GM12878 (cell line): ENCODE results near the gene TTC38. TPM values are rescaled to one million over a fixed set of nuclear protein-coding genes. Genes with fewer than 3 reads are reported as not detected.

ENCODE experiments used
- ATAC-seq: fragments of 200-7000 bp; cut with Tn5 transposase; 3 replicates; pipeline ENCODE4 v1.9.1; 2020; ENCODE audit warnings: mild to moderate bottlenecking, moderate library complexity
- Bru-seq: library from RNA; stranded (reverse); fragments of 400-500 nt; gene quantifications from one replicate; lab custom pipeline; 2021; lab: Mats Ljungman, UMichigan
- BruChase-seq, 2 experiments: library from RNA; stranded (reverse); fragments of 400-500 nt; gene quantifications; one replicate each; lab custom pipeline; 2021; lab: Mats Ljungman, UMichigan
- BruUV-seq: library from RNA; stranded (reverse); fragments of 400-500 nt; replicated peaks from 2 replicates; lab custom pipeline; 2021; lab: Mats Ljungman, UMichigan
- CTCF ChIA-PET: fragments of 300-600 bp; sonication (Branson Sonifier 250); formaldehyde crosslinking; extraction: SDS; loops from one replicate; lab custom pipeline; 2021; ENCODE audit warnings: inconsistent platforms; lab: Yijun Ruan, JAX
- POLR2A ChIA-PET: fragments of 350-600 bp; formaldehyde crosslinking; extraction: SDS; loops from one replicate; lab custom pipeline; 2021; ENCODE audit warnings: inconsistent platforms; lab: Charles Lee
- RAD21 ChIA-PET: fragments of 300-600 bp; sonication (Branson Sonifier 250); formaldehyde crosslinking; loops from one replicate; lab custom pipeline; 2023; ENCODE audit warnings: antibody characterized with exemption; ENCODE audit not compliant: unreplicated experiment; lab: Charles Lee
- SMC1A ChIA-PET: fragments of 300-600 bp; sonication (Branson Sonifier 250); formaldehyde crosslinking; loops from one replicate; lab custom pipeline; 2023; ENCODE audit not compliant: unreplicated experiment, uncharacterized antibody; lab: Charles Lee
- DNase-seq: peaks from one replicate; pipeline ENCODE4 v3.0.0-alpha.2; 2011; ENCODE audit warnings: low read depth, low spot score
- FAIRE-seq: peaks from 3 replicates; lab custom pipeline; 2011; peaks lifted over from hg19 to GRCh38; lab: Jason Lieb, UNC
- H2AFZ ChIP-seq: 2 replicates; pipeline ENCODE4 v1.6.0; 2011; ENCODE audit warnings: low read depth, low read length, control low read depth; ENCODE audit not compliant: control insufficient read depth
- H3K27ac ChIP-seq: 2 replicates; pipeline ENCODE4 v1.5.1; 2011; ENCODE audit warnings: control low read depth; ENCODE audit not compliant: control insufficient read depth, insufficient read depth
- H3K27me3 ChIP-seq, 2 experiments: replicated peaks in 1 of 2; 2 replicates each; pipeline versions ENCODE4 v1.6.0 to v1.6.1; 2011; ENCODE audit warnings: low read length in 1 of 2; ENCODE audit not compliant: control insufficient read depth in 2 of 2, insufficient read depth in 2 of 2
- H3K36me3 ChIP-seq, 2 experiments: 2 replicates each; pipeline ENCODE4 v1.5.1; 2011; ENCODE audit warnings: low read length in 1 of 2; ENCODE audit not compliant: control insufficient read depth in 2 of 2, insufficient read depth in 2 of 2
- H3K4me1 ChIP-seq: 2 replicates; pipeline ENCODE4 v1.6.1; 2011; ENCODE audit warnings: mild to moderate bottlenecking, low read length, moderate library complexity, mixed read lengths; ENCODE audit not compliant: control insufficient read depth, insufficient read depth
- H3K4me2 ChIP-seq: 2 replicates; pipeline ENCODE4 v1.6.0; 2011; ENCODE audit warnings: control low read depth; ENCODE audit not compliant: control insufficient read depth, insufficient read depth
- H3K4me3 ChIP-seq: fragments of 200-600 bp; sonication (generic); 2 replicates; pipeline ENCODE4 v1.5.1; 2016
- H3K79me2 ChIP-seq: 2 replicates; pipeline ENCODE4 v1.6.0; 2011; ENCODE audit warnings: low read length; ENCODE audit not compliant: control insufficient read depth, insufficient read depth
- H3K9ac ChIP-seq: 2 replicates; pipeline ENCODE4 v1.8.0; 2011; ENCODE audit warnings: low read length, control low read depth, mixed read lengths; ENCODE audit not compliant: control insufficient read depth, insufficient read depth
- H3K9me3 ChIP-seq: replicated peaks from 3 replicates; pipeline ENCODE4 v1.5.1; 2011; ENCODE audit warnings: mild to moderate bottlenecking, low read length; ENCODE audit not compliant: control insufficient read depth, insufficient read depth
- H4K20me1 ChIP-seq: 2 replicates; pipeline ENCODE4 v1.6.0; 2011; ENCODE audit not compliant: control insufficient read depth, insufficient read depth
- HCFC1 ChIP-seq: fragments of 150-350 bp; IDR thresholded peaks from 2 replicates; pipeline ENCODE4 v1.6.1; 2014; ENCODE audit warnings: low read length
- IKZF1 ChIP-seq: fragments of 450-650 bp; conservative IDR thresholded peaks from 2 replicates; pipeline ENCODE4 v1.6.1; 2017; ENCODE audit warnings: antibody characterized with exemption, mild to moderate bottlenecking
- NKRF ChIP-seq: fragments of 450-650 bp; conservative IDR thresholded peaks from 2 replicates; pipeline ENCODE4 v1.6.1; 2017; ENCODE audit warnings: mild to moderate bottlenecking, moderate library complexity
- RELB ChIP-seq: fragments of 450-650 bp; IDR thresholded peaks from 2 replicates; pipeline ENCODE4 v1.6.1; 2017; ENCODE audit warnings: low read depth, mild to moderate bottlenecking, moderate library complexity
- RUNX3 ChIP-seq: IDR thresholded peaks from 2 replicates; pipeline ENCODE4 v1.6.1; 2012; ENCODE audit warnings: low read length, inconsistent platforms
- YY1 ChIP-seq: IDR thresholded peaks from 2 replicates; pipeline ENCODE4 v1.6.1; 2011; ENCODE audit warnings: low read depth, mild to moderate bottlenecking, low read length
- ZBTB33 ChIP-seq: fragments of 450-650 bp; IDR thresholded peaks from 2 replicates; pipeline ENCODE4 v1.6.1; 2017; ENCODE audit warnings: mild to moderate bottlenecking
- ZNF207 ChIP-seq: fragments of 450-650 bp; IDR thresholded peaks from 2 replicates; pipeline ENCODE4 v1.6.1; 2014; ENCODE audit warnings: antibody characterized with exemption, mild to moderate bottlenecking, borderline replicate concordance
- WGBS: methylation state at CpG from one replicate; pipeline ENCODE4 v1.1.6; 2016; ENCODE audit warnings: low lambda C conversion rate; ENCODE audit not compliant: insufficient replicate concordance, insufficient coverage; ENCODE audit errors: missing lambda C conversion rate; 5-methylcytosine and 5-hydroxymethylcytosine counted together
- in situ Hi-C: fragments of 300-500 bp; cut with MboI; formaldehyde crosslinking; loops from 9 replicates; pipeline ENCODE4 v1.14.3; 2018; ENCODE audit warnings: mixed read lengths
- intact Hi-C: fragments of 100-400 bp; cut with micrococcal nuclease; formaldehyde crosslinking; loops from one replicate; pipeline ENCODE4 v1.14.2; 2022; ENCODE audit not compliant: unreplicated experiment
- long read RNA-seq, 2 experiments: library from polyadenylated mRNA; unstranded; transcript quantifications; one replicate each; pipeline ENCODE4 v2.0.0, GENCODE V29; 2019 to 2020
- polyA minus RNA-seq, 3 experiments: library from RNA; depleted of rRNA, polyadenylated mRNA; stranded (reverse); fragments of >200 nt; gene quantifications; 2 replicates each; pipeline ENCODE4 v1.2.3, GENCODE V29; 2011
- polyA plus RNA-seq, 11 experiments: library from polyadenylated mRNA; depleted of rRNA in 4 of 11; unstranded in 6 of 11; stranded (reverse) in 5 of 11; fragments of >200 nt; fragmentation: Nextera tagmentation in 4 of 11; fragmentation: Illumina TruSeq in 1 of 11; extraction: Ambion mirVana in 4 of 11; extraction: Trizol in 1 of 11; gene quantifications; 1 replicate in 1 of 11; 2 replicates in 10 of 11; pipeline versions ENCODE4 v1.2.1 to v1.2.3, GENCODE V29; 2011 to 2016; ENCODE audit warnings: inconsistent platforms in 2 of 11, missing spikeins in 2 of 11, low read depth in 1 of 11
- total RNA-seq, 4 experiments: library from RNA; depleted of rRNA in 3 of 4; stranded (reverse); fragments of >200 nt in 3 of 4; fragmentation: Illumina TruSeq in 1 of 4; extraction: Trizol in 1 of 4; gene quantifications; 2 replicates each; pipeline versions ENCODE4 v1.2.1 to v1.2.3, GENCODE V29; 2013 to 2021

The TTC38 gene
- 53.3 and 65.3 TPM in 2 replicates for total RNA-seq (2013; cell fraction: nucleolus; rRNA removed)
- 14.7 and 19.1 TPM in 2 replicates for total RNA-seq (2014; rRNA removed)
- 6.8 and 7.6 TPM in 2 replicates for total RNA-seq (2014; rRNA removed; fragmentation: Illumina TruSeq; extraction: Trizol)
- total RNA-seq (2021) = 11.2 and 13.7 TPM in 2 replicates
- polyA plus RNA-seq (2011; ENCODE audit: low read depth) = 12.1 TPM
- 26.1 and 39.9 TPM in 2 replicates for polyA plus RNA-seq (2011; rRNA removed)
- polyA plus RNA-seq (2011; cell fraction: cytosol; rRNA removed) = 53.7 and 71.4 TPM in 2 replicates
- polyA plus RNA-seq (2011; cell fraction: nucleus; rRNA removed) = 75.9 and 82.3 TPM in 2 replicates
- polyA plus RNA-seq (2012) = 17.4 and 19.3 TPM in 2 replicates
- polyA plus RNA-seq (2014; fragmentation: Illumina TruSeq; extraction: Trizol) = 3.1 and 6.5 TPM in 2 replicates
- polyA plus RNA-seq (2014; fragmentation: Nextera tagmentation; extraction: Ambion mirVana) = 1 to 10 TPM in 1 of 2 experiments, under 1 TPM in 1; 0.58 to 1.6 TPM
- polyA plus RNA-seq (2014; rRNA removed) = 12.3 and 19.4 TPM in 2 replicates
- polyA plus RNA-seq (2016; fragmentation: Nextera tagmentation; extraction: Ambion mirVana) = 10 to 100 TPM; 17.5 to 17.9 TPM
- polyA minus RNA-seq (2011; rRNA and poly(A)+ RNA removed) = 27.6 and 44.5 TPM in 2 replicates
- 17.1 and 18.6 TPM in 2 replicates for polyA minus RNA-seq (2011; cell fraction: cytosol; rRNA and poly(A)+ RNA removed)
- 20.3 and 27.9 TPM in 2 replicates for polyA minus RNA-seq (2011; cell fraction: nucleus; rRNA and poly(A)+ RNA removed)
- percentile 70 among the genes with signal in this experiment for Bru-seq, nascent RNA
- BruChase-seq, experiment 1, labeled RNA remaining after a 6-hour chase = percentile 72 among the genes with signal in this experiment
- percentile 68 among the genes with signal in this experiment for BruChase-seq, experiment 2, labeled RNA remaining after a 2-hour chase
- long read RNA-seq, experiment 1, transcript TTC38-201 (14 exons, 2,610 nt) = major isoform, 5 of 25 reads
- long read RNA-seq, experiment 1, transcript TTC38-205 (5 exons, 582 nt) = major isoform, 5 of 25 reads
- long read RNA-seq, experiment 1, partial matches to known transcripts = 7 of 25 reads
- long read RNA-seq, experiment 1, other reads (novel, unspliced or antisense) = 8 of 25 reads
- long read RNA-seq, experiment 2, transcript TTC38-201 (14 exons, 2,610 nt) = major isoform, 12 of 45 reads
- long read RNA-seq, experiment 2, transcript TTC38-205 (5 exons, 582 nt) = minor isoform, 5 of 45 reads
- long read RNA-seq, experiment 2, partial matches to known transcripts = 20 of 45 reads
- long read RNA-seq, experiment 2, other reads (novel, unspliced or antisense) = 8 of 45 reads

- Histone ChIP-seq H3K27ac (peak within 1 kb of the TSS; percentile 44; the same call in 1 of the 2 replicates), H2AFZ (peak within 1 kb of the TSS; percentile 87), H4K20me1 (no peaks in the 10 kb centered on the region), H3K4me3 (peak within 1 kb of the TSS; percentile 91), H3K4me1 (peaks cover 5% of the 10 kb centered on the region), H3K4me2 (peak within 1 kb of the TSS; percentile 98), H3K36me3 (no peaks in the 10 kb centered on the region; a peak in 2 of 4 replicates), H3K9me3 (peaks cover 10% of the 10 kb centered on the region; the same call in 2 of the 3 replicates), H3K9ac (peak within 1 kb of the TSS; percentile 70), H3K27me3 (peaks cover 0 to 2% of the 10 kb centered on the region in 2 experiments; a peak in 2 of 4 replicates), H3K79me2 (peaks cover 3% of the 10 kb centered on the region; the same call in 1 of the 2 replicates)
- SMC1A ChIA-PET = interaction anchor here (0.8 to 1.3 kb wide), 4 partner anchors 10 to 119 kb away, joined by 3 to 5 read pairs (median 4); no protein-coding TSS in a partner anchor
- no TSS peak for BruUV-seq
- RAD21 ChIA-PET = interaction anchor here (0.6 to 1.0 kb wide), 4 partner anchors 9 to 34 kb away, joined by 3 to 8 read pairs (median 5); partner anchors contain the start of gene GTSE1
- under 1% methylated on average over 45 of the region's 74 CpGs for WGBS
- in situ Hi-C loops = no loop called here
- FAIRE-seq = no peak
- no peak for DNase-seq
- CTCF ChIA-PET = interaction anchor here (0.7 to 1.7 kb wide), 4 partner anchors 16 to 494 kb away, joined by 3 to 4 read pairs (median 4); partner anchors contain the start of gene CDPF1
- intact Hi-C loops = no loop called here
- POLR2A ChIA-PET = interaction anchor here (0.7 to 2.1 kb wide), 4 partner anchors 11 to 110 kb away, joined by 3 to 9 read pairs (median 6); no protein-coding TSS in a partner anchor
- ATAC-seq = peak; percentile 99
- peak; percentile 60; the same call in 1 of the 2 replicates for TF ChIP-seq IKZF1
- no peak for TF ChIP-seq ZBTB33
- peak; percentile 87 for TF ChIP-seq YY1
- peak; percentile 51 for TF ChIP-seq RUNX3
- TF ChIP-seq ZNF207 = 0 out of 2 replicates have a peak, but pooled peaks have one; percentile 34
- peak; percentile 25; the same call in 1 of the 2 replicates for TF ChIP-seq NKRF
- 0 out of 2 replicates have a peak, but pooled peaks have one; percentile 18 for TF ChIP-seq HCFC1
- TF ChIP-seq RELB = no peak
Measured at GRCh38 chr22:46267431-46268279, at the start of gene TTC38. Gene TTC38 (plus strand): TSS chr22:46268008. CDS start chr22:46268040, 32 bp downstream.
